HL-60 (cell line): ENCODE results near the gene LMF1.

Experiments
- DNase-seq, 2 experiments: peaks; one replicate each; pipeline ENCODE4 v3.0.0-alpha.2; 2010 to 2020; ENCODE audit warnings: low read depth in 1 of 2, low spot score in 1 of 2
- H3K27ac ChIP-seq: fragments of 250-450 bp; sonication (Bioruptor Pico); replicated peaks from 2 replicates; pipeline ENCODE4 v1.5.1; 2020; ENCODE audit warnings: mild to moderate bottlenecking, moderate library complexity
- H3K27me3 ChIP-seq: fragments of 250-450 bp; sonication (Bioruptor Pico); 2 replicates; pipeline ENCODE4 v1.5.1; 2021; ENCODE audit warnings: mild to moderate bottlenecking, moderate library complexity; ENCODE audit not compliant: insufficient read depth, poor library complexity, severe bottlenecking
- H3K4me3 ChIP-seq: replicated peaks from 2 replicates; pipeline ENCODE4 v1.5.1; 2011; ENCODE audit warnings: mild to moderate bottlenecking, control low read depth, low read length; ENCODE audit not compliant: insufficient read depth
- CTCF ChIP-seq: IDR thresholded peaks from one replicate; pipeline ENCODE4 v1.5.1; 2011; ENCODE audit warnings: low read length, control low read depth, inconsistent platforms; ENCODE audit not compliant: insufficient read depth
- GABPA ChIP-seq: IDR thresholded peaks from 2 replicates; pipeline ENCODE4 v1.6.1; 2012; ENCODE audit warnings: low read depth
- POLR2AphosphoS5 ChIP-seq: IDR thresholded peaks from 2 replicates; pipeline ENCODE4 v1.6.1; 2012; ENCODE audit warnings: low read depth
- REST ChIP-seq: IDR thresholded peaks from 2 replicates; pipeline ENCODE4 v1.6.1; 2012; ENCODE audit warnings: low read depth; ENCODE audit not compliant: insufficient replicate concordance
- SPI1 ChIP-seq: IDR thresholded peaks from 2 replicates; pipeline ENCODE4 v1.6.1; 2012; ENCODE audit warnings: low read depth, mild to moderate bottlenecking, borderline replicate concordance

LMF1 gene

GRCh38 chr16:998615-999014 lies 27.8 kb upstream of the LMF1 start:
- peaks cover 11% of the 10 kb centered on the region for H3K27me3 ChIP-seq
- TF ChIP-seq SPI1 (no peak), GABPA (no peak), REST (no peak), CTCF (no peak), POLR2AphosphoS5 (no peak)
- H3K4me3 ChIP-seq: no peak overlapping the region
- no peak overlapping the region for H3K27ac ChIP-seq
- DNase-seq: no peak

GRCh38 chr16:998211-998610 lies 27.4 kb upstream of the LMF1 start:
- Histone ChIP-seq H3K27me3 (peaks cover 11% of the 10 kb centered on the region), H3K27ac (no peak overlapping the region), H3K4me3 (no peak overlapping the region)
- no peak for DNase-seq
- TF ChIP-seq REST (no peak), CTCF (no peak), SPI1 (no peak), POLR2AphosphoS5 (no peak), GABPA (no peak)

- TF ChIP-seq SPI1 (no peak), POLR2AphosphoS5 (no peak), CTCF (no peak), REST (no peak), GABPA (no peak)
- H3K27me3 ChIP-seq: peaks cover 11% of the 10 kb centered on the region
- H3K27ac ChIP-seq: no peak overlapping the region
- DNase-seq: no peak
- no peak overlapping the region for H3K4me3 ChIP-seq
These were observed 26.8 kb upstream of the LMF1 start for GRCh38 chr16:997440-998051.
